Cardiac fibroblast (primary cell): ENCODE data around the gene PGGHG.

Experiments
- DNase-seq, 2 donors: peaks; one replicate each; pipeline versions ENCODE4 v3.0.0 to v3.0.0-alpha.2; 2010; ENCODE audit warnings: low read depth in 2 of 2
- H3K4me3 ChIP-seq, 2 donors: replicated peaks in 1 of 2; 1 replicate in 1 of 2; 2 replicates in 1 of 2; pipeline ENCODE4 v1.5.1; 2011; ENCODE audit warnings: low read depth in 2 of 2, low read length in 2 of 2, mild to moderate bottlenecking in 2 of 2, moderate library complexity in 1 of 2
- CTCF ChIP-seq: IDR thresholded peaks from one replicate; pipeline ENCODE4 v1.5.1; 2011; ENCODE audit warnings: low read depth, mild to moderate bottlenecking, low read length, inconsistent platforms

PGGHG gene

GRCh38 chr11:335779-336658, 47.1 kb downstream of the PGGHG start:
- peak in 1 of 2 donors; percentile 73 for DNase-seq
- TF ChIP-seq CTCF: no peak
- H3K4me3 ChIP-seq: no peak overlapping the region

DNA sequence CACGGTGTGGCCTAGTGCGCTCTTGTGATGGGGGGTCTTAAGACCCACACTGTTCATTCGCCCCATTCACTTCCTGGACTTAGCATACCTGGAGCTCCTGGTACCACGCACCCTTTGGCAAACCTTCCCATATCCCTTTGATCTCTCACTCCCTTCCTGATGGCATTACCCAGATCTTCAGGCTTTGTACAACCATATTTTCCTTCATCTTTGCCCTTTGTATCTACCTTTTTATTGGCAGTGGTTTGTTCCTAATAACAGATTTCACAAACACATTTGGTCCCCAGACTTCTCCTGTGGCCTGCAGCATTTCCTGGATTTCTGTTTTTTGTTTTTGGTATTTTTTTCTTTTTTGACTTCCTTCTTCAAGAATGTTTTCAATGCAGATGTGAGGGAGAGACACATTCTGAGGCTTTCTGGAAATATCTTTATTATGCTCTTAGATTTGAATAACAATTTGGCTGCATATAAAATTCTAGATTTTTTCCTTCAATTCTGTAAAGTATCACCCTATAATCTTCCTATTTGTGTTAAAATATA, 47.8 kb downstream of the PGGHG start:
- no peak for TF ChIP-seq CTCF
- H3K4me3 ChIP-seq: no peak overlapping the region
- no peak for DNase-seq

GRCh38 chr11:337711-338110, 48.8 kb downstream of the PGGHG start:
- no peak overlapping the region for H3K4me3 ChIP-seq
- DNase-seq: no peak
- no peak for TF ChIP-seq CTCF

DNA sequence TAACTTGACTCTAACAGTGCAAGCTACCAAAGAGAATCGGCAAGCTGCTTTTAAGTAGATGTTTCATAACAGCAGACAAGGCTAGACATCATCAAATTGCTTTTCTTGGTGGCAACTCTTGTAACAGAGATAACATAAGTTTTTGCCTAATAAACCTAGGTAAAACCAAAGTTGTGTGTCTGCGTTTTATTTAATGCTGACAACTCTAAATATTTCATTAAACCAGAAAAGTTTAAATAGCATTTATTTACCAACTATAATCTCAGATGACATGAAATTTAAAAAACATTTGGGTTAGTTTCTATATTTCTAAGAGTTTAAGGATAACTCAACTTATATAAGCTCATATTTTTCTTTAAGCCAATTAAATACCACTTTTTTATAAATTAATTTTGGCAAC, 51.0 kb downstream of the PGGHG start:
- no peak for DNase-seq
- TF ChIP-seq CTCF: no peak
- no peak overlapping the region for H3K4me3 ChIP-seq

GRCh38 chr11:340539-341512, 51.9 kb downstream of the PGGHG start:
- H3K4me3 ChIP-seq: no peak overlapping the region
- peak in 1 of 2 donors; percentile 14 for DNase-seq
- TF ChIP-seq CTCF: no peak

- no peak for TF ChIP-seq CTCF
- no peak for DNase-seq
- no peak overlapping the region for H3K4me3 ChIP-seq
Observed at GRCh38 chr11:342328-342727, 53.4 kb downstream of the PGGHG start.
